Measurements from ENCODE around the gene TMTC4.

DNA sequence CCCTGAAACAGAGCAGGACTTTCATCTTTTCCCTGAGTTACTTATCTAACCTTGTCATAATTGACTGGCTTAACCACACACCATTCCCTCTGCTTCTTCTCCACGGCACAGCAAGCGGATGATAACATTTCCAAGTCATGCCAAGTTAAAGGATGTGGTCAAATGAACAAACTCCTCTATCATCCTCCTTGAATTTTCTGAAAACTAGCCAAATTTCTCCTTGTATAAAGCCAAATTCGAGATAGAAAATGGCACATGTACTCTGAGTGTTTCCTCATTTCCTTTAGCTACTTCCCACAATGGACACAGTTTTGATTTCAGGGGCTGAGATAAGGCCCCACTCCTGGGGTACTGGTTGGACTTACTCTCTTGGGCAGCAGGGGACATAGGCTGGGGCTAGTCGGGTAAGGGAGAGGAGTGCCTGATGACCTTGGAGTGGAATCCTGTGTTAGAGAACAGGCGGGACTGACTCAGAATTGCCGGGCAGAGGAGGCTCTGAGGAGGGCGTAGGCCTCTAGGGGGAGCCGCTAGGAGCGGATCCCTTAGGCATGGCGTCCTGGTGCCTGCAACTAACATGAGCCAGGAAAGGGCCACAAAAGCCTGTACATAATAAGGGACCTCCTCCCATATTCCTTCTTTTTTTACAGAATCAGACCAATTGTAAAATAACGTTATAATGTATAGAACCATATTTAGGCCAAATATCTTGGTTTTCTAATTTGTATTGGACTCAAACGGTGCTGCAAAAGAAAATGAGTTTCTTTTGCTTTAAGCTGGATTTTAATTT, 20.3 kb upstream of the TMTC4 start:
- TF ChIP-seq NR3C1 (IDR thresholded peaks at IDR 0.05) = no peak
- TF ChIP-seq, protein P1, sequence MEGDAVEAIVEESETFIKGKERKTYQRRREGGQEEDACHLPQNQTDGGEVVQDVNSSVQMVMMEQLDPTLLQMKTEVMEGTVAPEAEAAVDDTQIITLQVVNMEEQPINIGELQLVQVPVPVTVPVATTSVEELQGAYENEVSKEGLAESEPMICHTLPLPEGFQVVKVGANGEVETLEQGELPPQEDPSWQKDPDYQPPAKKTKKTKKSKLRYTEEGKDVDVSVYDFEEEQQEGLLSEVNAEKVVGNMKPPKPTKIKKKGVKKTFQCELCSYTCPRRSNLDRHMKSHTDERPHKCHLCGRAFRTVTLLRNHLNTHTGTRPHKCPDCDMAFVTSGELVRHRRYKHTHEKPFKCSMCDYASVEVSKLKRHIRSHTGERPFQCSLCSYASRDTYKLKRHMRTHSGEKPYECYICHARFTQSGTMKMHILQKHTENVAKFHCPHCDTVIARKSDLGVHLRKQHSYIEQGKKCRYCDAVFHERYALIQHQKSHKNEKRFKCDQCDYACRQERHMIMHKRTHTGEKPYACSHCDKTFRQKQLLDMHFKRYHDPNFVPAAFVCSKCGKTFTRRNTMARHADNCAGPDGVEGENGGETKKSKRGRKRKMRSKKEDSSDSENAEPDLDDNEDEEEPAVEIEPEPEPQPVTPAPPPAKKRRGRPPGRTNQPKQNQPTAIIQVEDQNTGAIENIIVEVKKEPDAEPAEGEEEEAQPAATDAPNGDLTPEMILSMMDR (IDR thresholded peaks at IDR 0.05) = peak; percentile 30; the same call in 2 of the 3 replicates
- no peak for TF ChIP-seq EP300 (IDR thresholded peaks at IDR 0.05)
- 0 out of 5 replicates have a peak, but pooled peaks of 1 of the 2 experiments have one; percentile 8 for TF ChIP-seq RAD21 (conservative IDR thresholded peaks at IDR 0.05 in 1 of 2, IDR thresholded peaks at IDR 0.05 in 1 of 2)
- no peak for TF ChIP-seq MAZ (IDR thresholded peaks at IDR 0.05; ENCODE audit: borderline replicate concordance, low read depth, low read length)
- no peak for TF ChIP-seq POLR2A (IDR thresholded peaks at IDR 0.05; ENCODE audit: low read length)
- TF ChIP-seq NPAS2 (CRISPR knock-in tag; IDR thresholded peaks at IDR 0.05; ENCODE audit: borderline replicate concordance) = no peak
- TF ChIP-seq, protein P2, sequence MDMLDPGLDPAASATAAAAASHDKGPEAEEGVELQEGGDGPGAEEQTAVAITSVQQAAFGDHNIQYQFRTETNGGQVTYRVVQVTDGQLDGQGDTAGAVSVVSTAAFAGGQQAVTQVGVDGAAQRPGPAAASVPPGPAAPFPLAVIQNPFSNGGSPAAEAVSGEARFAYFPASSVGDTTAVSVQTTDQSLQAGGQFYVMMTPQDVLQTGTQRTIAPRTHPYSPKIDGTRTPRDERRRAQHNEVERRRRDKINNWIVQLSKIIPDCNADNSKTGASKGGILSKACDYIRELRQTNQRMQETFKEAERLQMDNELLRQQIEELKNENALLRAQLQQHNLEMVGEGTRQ (IDR thresholded peaks at IDR 0.05) = no peak
